Natural killer cell treated with Interleukin-12 subunit alpha and Interleukin-12 subunit beta and Interleukin-15 and Interleukin-18, amount 100 ng/mL, for 72 hours (primary cell): ENCODE measurements around the gene AP3S1. TPM values are rescaled to one million over a fixed set of nuclear protein-coding genes. Genes with fewer than 3 reads are reported as not detected.

ENCODE experiments used
- total RNA-seq, 2 donors: library from RNA; stranded (reverse); gene quantifications; one replicate each; pipeline ENCODE4 v1.2.3, GENCODE V29; 2022

AP3S1 gene
- total RNA-seq, 2 donors from 2014 or later = 35.8 to 56.4 TPM

Other genes with a start within 250 kb of the AP3S1 start
- gene TICAM2, start 239.5 kb upstream of the AP3S1 start, total RNA-seq = 10 to 100 TPM in 1 of 2 donors, 1 to 10 TPM in 1; 6.1 to 11.1 TPM
- 10 to 100 TPM; 61.6 to 76.1 TPM for gene TMED7, start 215.9 kb upstream of the AP3S1 start, total RNA-seq
- not detected for gene CDO1, start 25.3 kb upstream of the AP3S1 start, total RNA-seq
- 10 to 100 TPM; 35.1 to 63.9 TPM for gene ATG12, start 370 bp upstream of the AP3S1 start, total RNA-seq
- not detected for gene LVRN, start 120.5 kb downstream of the AP3S1 start, total RNA-seq
- gene ARL14EPL, start 190.5 kb downstream of the AP3S1 start, total RNA-seq = not detected
- gene COMMD10, start 243.1 kb downstream of the AP3S1 start, total RNA-seq = 10 to 100 TPM; 26.9 to 34.9 TPM